Transverse colon (tissue), 3 donors: ENCODE data around the gene ZACN.
"Not testable (repeated sequence)": the region's sequence is repeated elsewhere in the genome, so short reads cannot be mapped to it uniquely, and the experiment has no call there.

ENCODE experiments used
- EP300 ChIP-seq: sonication (generic); formaldehyde crosslinking; IDR thresholded peaks from one replicate; pipeline ENCODE4 v1.6.1; 2017; ENCODE audit warnings: antibody characterized with exemption, low read depth
- POLR2AphosphoS5 ChIP-seq, 3 donors: sonication (generic); formaldehyde crosslinking; IDR thresholded peaks; one replicate each; pipeline ENCODE4 v1.6.1; 2016; ENCODE audit warnings: antibody characterized with exemption in 3 of 3

DNA sequence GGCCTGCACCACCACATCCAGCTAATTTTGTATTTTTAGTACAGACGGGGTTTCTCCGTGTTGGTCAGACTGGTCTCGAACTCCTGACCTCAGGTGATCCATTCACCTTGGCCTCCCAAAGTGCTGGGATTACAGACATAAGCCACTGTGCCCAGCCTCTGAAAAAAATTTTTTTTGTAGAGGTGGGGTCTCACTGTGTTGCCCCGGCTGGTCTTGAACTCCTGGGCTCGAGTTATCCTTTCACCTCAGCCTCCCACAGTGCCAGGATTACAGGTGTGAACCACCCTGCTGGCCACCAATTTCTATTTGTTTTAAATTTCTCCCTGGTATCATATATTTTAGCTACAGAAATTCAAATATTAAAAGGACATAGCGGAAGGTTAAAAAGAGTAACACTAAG is 20.7 kb upstream of the ZACN start:
- TF ChIP-seq EP300; POLR2AphosphoS5 (IDR thresholded peaks at IDR 0.05): not testable (repeated sequence)
